ENCODE results near the gene XPA.
"Not testable (repeated sequence)": the region's sequence is repeated elsewhere in the genome, so short reads cannot be mapped to it uniquely, and the experiment has no call there.

Gene XPA

DNA sequence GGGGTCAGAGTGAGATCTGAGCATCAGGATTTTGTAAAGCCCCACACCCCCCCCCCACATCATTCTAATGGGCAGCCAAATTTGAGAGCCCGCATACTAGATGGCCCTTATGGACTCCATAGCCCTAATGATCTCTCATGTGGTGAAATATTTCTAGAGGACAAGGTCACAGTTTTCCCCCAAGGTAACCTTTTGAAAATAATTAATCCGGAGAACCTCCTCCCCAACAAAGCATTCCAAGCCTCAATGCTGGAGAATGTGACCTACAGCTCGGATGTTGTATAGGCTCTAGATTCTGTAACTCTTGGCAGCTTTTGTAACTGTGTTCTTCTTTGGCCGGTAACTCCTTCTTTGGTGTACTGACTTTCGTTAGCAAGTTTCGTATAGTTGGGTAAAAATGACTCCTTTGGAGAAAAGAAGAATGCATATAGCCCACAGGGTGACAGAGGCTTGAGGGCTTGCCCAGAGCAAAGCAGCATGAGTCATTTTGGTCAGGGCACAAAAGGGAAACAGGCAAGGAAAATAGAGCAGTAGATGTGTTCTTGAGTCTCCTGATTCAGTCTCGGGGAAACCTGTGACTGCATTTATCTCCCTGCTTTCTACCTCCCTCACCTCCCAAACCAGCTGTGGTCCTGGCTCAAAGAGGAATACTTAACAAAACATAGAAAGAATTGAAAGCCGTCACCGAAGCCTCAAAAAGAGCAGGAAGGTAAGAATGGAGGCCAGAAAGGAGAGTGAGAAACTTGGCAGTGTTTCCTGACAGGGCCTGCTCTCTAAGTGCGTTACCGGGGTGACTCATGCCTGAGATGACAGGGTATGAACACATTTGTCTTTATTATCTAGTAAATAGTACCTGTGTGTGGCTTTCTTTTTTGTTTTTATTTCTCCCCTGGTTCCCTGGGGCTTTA is 6.6 kb upstream of the XPA start:
- peak; percentile 60 for DNase-seq

GRCh38 chr9:97699824-97700223 is 2.7 kb upstream of the XPA start:
- DNase-seq, result not testable (repeated sequence)

GRCh38 chr9:97699281-97699680 is 2.1 kb upstream of the XPA start:
- DNase-seq, result not testable (repeated sequence)

DNA sequence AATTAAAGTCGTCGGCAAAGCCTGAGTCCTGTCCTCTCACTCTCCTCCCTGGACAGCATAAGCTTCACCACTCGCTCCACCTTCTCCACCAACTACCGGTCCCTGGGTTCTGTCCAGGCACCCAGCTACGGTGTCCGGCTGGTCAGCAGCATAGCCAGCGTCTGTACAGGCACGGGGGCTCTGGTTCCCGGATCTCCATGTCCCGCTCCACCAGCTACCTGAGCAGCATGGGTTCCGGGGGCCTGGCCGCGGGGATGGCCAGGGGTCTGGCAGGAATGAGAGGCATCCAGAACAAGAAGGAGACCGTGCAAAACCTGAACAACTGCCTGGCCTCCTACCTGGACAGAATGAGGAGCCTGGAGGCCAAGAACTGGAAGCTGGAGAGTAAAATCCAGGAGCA is 1.7 kb upstream of the XPA start:
- no peak for DNase-seq

- DNase-seq, result no peak
These were observed 697 bp upstream of the XPA start for GRCh38 chr9:97697837-97698236.

DNA sequence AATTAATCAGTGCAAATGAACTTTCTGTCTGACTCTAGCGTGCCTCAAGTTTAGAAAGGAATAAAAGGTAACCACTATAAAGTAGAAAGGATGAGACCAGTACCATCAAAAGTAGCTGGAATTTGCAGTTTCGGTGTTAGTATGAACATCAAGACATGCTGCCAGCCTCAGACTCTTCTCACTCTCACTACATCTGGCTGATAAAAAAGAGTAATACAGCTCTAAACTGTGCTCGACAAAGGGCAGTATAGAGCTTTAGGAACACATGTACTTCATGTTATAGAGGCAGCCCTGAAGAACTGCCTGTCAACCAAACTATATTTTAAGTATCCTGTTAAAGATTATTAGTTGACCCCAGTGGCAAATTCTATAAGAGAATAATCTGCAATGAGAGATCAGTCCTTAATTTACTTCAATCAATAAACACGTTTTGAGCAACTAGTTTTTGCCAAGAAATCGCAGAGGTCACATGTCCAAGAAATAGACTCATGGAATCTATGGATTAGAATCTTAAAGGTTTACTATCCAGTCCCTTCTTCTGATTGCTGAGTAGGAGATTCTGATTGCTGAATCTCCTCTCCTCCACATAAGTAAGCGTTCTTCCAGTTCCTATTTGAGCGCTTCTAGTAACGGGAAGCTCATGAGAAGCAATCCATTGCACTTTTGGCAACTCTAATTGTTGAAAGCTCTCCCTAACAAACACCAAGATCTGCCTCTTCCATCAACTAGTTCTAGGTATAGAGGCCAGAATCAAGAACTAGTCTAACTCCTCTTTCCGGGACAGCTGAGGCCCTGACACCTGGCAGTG is 941 bp downstream of the XPA start:
- no peak for DNase-seq

- no peak for DNase-seq
These were observed 1.8 kb downstream of the XPA start for GRCh38 chr9:97695390-97695789.

DNA sequence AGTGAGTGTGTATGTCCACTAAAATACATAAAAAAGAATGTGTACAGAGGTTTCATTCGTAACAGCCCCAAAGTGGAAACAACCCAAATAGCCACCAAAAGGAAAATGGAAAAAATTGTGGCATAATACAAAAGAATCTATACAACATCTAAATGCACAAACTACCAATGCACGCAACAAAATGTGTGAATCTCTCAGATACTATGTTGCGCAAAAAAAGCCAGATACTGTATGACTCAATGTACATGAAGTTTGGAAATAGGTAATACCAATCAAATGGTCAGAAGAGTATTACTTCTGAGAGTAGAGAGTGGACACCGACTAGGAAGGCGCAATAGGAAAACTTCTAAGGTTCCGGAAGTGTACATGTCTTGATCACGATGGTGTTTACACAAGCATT is 2.4 kb downstream of the XPA start:
- no peak for DNase-seq

DNA sequence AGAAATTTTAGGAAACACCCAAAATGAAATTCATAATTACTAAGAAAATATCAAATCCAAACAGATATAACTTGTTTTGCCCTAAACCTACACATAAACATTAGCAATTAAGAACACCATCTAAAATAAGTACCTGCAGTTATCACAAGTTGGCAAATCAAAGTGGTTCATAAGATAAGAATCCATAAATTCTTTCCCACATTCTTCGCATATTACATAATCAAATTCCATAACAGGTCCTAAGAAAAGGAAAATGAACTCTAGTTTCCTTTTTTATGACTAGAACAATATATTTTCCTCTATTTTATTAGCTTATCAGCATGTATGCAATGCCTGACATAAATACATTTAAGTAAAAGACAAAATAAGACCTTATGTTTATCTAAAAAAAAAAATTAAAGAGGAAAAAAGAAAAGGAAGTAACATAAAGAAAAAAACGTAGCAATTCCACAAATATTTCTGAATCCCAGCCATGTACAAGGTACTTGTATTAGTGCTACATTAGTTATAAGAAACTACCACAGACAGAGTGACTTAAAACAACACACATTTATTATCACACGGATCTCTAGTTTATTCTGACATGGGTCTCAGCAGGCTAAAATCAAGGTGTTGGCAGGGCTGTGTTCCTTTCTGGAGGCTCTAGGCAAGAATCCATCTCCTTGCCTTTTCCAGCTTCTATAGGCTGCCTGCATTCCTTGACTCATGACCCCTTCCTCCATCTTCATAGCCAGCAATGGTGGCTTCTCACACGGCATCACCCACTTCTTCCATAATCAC is 7.5 kb downstream of the XPA start:
- no peak for DNase-seq

DNA sequence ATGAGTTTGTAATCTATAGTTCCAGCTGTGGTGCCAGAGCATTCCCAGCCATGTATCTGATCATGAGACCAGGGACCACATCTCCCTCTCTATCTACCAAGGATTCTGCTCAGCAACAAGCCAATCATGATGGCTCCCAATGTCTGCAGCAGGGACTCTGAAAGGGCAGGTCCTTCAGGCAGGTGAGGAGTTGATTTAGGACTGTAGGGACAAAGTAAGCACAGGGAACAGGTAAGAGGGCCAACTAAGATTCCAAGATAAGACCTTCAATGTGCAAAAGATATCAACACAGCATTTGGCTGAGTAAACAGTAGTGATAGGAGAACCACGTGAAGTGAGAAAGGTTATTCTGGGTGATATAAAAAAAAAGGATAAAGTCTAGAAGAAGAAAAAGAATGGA is 8.5 kb downstream of the XPA start:
- no peak for DNase-seq

- DNase-seq, result no peak
These were observed 14.9 kb downstream of the XPA start for GRCh38 chr9:97682242-97682641.

DNA sequence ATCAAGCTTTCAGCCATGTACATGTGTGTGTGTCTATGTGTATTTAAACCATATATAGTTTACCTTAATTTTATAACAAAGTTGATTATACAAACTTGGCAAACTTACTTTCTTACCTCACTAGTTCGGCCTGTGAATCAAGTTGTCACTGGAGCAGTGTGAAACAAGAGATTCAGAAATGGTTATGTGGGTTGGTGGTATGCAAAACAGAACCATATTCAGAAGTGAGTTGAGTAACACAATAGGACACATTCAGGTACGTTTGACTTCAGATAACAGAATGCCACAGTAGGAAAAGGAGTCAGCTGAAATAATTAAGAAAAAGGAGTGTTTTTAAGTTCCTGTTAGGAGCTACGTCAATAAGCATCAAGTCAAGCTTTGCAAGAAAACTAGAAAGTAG is 21.5 kb downstream of the XPA start:
- no peak for DNase-seq

- no peak for DNase-seq
These were observed 23.2 kb downstream of the XPA start for GRCh38 chr9:97673922-97674321.

DNA sequence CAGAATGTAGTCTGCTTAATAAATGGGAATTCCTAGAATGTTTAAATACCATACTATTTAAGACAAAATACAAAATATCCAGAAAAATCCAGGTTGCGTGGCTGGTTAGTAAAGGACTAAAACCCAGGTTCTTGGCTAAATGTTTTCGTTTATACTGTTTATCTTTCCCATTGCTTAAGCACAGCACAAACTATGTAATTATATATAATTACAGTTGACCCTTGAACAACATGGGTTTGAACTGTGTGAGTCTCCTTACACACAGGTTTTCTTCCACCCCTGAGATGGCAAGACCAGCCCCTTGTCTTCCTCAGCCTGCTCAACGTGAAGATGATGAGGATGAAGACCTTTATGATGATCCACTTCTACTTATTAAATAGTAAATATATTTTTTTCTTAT is 24.7 kb downstream of the XPA start:
- no peak for DNase-seq

GRCh38 chr9:97670586-97670985 is 26.6 kb downstream of the XPA start:
- no peak for DNase-seq

DNA sequence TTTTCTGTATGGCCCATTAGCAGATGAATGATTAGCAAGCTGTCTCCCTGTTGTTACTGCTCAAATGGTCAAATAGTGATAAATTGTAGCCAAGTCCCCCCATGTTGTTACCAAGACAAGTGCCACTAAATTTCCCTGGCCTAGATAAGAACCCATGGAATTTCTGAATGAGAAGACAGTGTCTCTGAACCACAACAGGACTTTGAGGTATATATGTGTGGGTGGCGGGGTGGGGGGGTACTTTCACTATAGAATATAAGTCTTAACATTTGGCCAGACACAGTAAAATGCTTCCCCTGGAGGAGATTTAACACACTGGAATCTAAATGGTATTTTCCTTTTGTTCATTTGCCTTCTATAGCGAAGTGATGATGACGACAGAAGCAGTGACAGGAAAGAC is 28.7 kb downstream of the XPA start:
- no peak for DNase-seq

DNA sequence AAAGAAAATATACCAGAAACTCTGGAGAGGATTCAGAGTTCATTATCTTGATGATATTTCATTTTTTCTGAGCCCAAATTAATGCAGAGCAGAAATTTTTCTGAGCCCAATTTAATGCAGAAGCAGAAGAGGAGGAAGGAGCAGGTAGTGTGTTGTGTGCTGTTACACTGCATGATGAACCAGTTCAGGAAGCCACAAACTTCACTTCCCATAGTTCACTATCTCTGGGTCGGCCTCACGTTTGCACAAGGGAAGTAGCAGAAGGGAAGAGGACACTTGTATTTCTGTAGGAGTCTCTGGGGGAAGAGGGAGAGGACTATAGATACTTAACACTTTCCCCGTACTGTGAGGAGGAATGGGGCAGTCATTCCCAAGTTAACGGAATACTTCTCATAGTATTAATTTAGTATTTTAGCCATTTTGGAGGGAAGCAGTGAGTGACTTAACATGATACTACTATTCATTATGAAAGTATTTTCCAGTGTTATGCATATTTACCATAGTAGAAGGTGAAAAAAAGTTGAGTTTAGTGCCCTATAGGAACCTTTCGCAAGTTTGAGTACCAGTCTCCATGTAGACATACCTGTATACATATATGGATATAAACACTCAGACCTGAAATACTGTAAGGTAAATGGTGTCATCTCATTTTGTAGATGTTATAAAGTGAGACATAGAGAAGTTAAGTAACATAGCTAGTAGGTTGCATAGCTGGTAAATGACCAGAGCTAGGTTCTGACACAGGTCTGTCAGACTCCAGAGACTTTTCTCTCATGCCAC is 30.0 kb downstream of the XPA start:
- no peak for DNase-seq

GRCh38 chr9:97665742-97666141 is 31.4 kb downstream of the XPA start:
- DNase-seq, result no peak

DNA sequence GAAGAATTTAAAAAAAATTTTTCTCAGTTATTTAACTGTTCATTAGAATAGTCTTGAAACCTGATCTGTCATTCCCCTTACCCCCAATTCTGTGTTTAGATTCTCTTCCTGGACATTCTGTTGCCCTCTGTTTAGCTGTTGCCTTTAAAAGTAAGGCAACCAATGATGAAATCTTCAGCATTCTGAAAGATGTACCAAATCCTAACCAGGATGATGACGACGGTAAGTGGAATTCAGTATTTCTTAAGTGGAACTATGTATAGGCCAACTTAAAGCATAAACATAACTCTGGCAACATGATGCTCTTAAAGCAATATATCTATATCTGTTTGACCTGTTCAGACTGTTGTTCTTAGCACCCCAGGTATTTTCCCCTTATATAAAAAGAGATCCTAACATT is 36.3 kb downstream of the XPA start:
- no peak for DNase-seq

- DNase-seq, result no peak
These were observed 36.8 kb downstream of the XPA start for GRCh38 chr9:97660340-97660739.

- no peak for DNase-seq
These were observed 37.4 kb downstream of the XPA start for GRCh38 chr9:97659771-97660170.

DNA sequence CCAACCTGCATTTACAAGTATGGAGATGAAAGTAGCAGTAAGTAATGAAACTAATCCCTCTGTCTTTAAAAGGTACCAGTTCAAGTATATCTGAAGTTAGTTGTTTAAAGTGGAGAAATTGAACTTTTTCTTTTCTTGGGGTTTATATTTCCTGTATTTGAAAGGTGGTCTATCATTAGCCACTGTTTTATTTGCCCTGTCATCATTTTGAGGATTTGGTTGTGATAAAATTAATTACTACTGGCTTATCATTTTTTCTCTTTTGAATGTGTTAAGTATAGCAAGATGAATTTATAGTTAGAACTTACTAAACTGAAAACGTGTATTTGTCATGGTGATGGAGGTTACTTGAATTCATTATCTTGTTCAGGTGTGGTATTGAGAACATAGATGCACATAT is 38.4 kb downstream of the XPA start:
- no peak for DNase-seq

- no peak for DNase-seq
These were observed 45.5 kb downstream of the XPA start for GRCh38 chr9:97651646-97652045.
